ENCODE measurements around the gene GALNT9.

GRCh38 chr12:132321321-132322118, 7.9 kb downstream of the GALNT9 start:
- no peak for TF ChIP-seq POLR2A (IDR thresholded peaks at IDR 0.05; ENCODE audit: borderline replicate concordance, extremely low read depth, insufficient read depth, insufficient read length)
- no peak for TF ChIP-seq EZH2 (IDR thresholded peaks at IDR 0.05)
- no peak for TF ChIP-seq TCF7L2 (IDR thresholded peaks at IDR 0.05; ENCODE audit: borderline replicate concordance, extremely low read depth, insufficient read depth, insufficient read length)
- no peak for TF ChIP-seq CTCF (IDR thresholded peaks at IDR 0.05 in 2 of 3, conservative IDR thresholded peaks at IDR 0.05 in 1 of 3; ENCODE audit: borderline replicate concordance in 1 of 3, insufficient read depth in 1 of 3, low read depth in 2 of 3, low read length in 2 of 3)
- no peak for TF ChIP-seq SRF (IDR thresholded peaks at IDR 0.05; ENCODE audit: low read depth)

Measured in HCT116 (cell line).